Keratinocyte (primary cell): ENCODE results near the gene EFNA1.

Experiments used
- CTCF ChIP-seq, 3 experiments: IDR thresholded peaks in 1 of 3; conservative IDR thresholded peaks in 1 of 3; optimal IDR thresholded peaks in 1 of 3; 2 replicates in 2 of 3; 3 replicates in 1 of 3; pipeline versions ENCODE3 to v1.5.1; 2011; ENCODE audit warnings: low read length in 3 of 3, mild to moderate bottlenecking in 3 of 3, moderate library complexity in 2 of 3, control low read depth in 1 of 3, inconsistent platforms in 1 of 3; ENCODE audit not compliant: insufficient read depth in 2 of 3; ENCODE audit errors: extremely low read depth in 1 of 3
- EZH2 ChIP-seq: IDR thresholded peaks from one replicate; pipeline ENCODE4 v1.6.1; 2012; ENCODE audit warnings: inconsistent platforms, mild to moderate bottlenecking, low read length, moderate library complexity

- TF ChIP-seq CTCF (optimal IDR thresholded peaks at IDR 0.05 in 1 of 3, IDR thresholded peaks at IDR 0.05 in 1 of 3, conservative IDR thresholded peaks at IDR 0.05 in 1 of 3; ENCODE audit: extremely low read depth in 1 of 3, insufficient read depth in 2 of 3, low read length in 3 of 3) (no peak), EZH2 (no peak)
Measured at GRCh38 chr1:155092131-155092530, 35.5 kb upstream of the EFNA1 start.
